IMR-90 (cell line): ENCODE results near the gene SKIC8. TPM values are rescaled to one million over a fixed set of nuclear protein-coding genes. Genes with fewer than 3 reads are reported as not detected.

Source experiments
- ATAC-seq: fragments of 200-7000 bp; cut with Tn5 transposase; 2 replicates; pipeline ENCODE4 v1.9.1; 2020; ENCODE audit warnings: low read depth, mild to moderate bottlenecking, moderate library complexity
- BruUV-seq: library from RNA; stranded (reverse); fragments of 400-500 nt; replicated peaks from 2 replicates; lab custom pipeline; 2021; lab: Mats Ljungman, UMichigan
- CTCF ChIA-PET: fragments of 300-600 bp; formaldehyde crosslinking; extraction: SDS; loops from one replicate; lab custom pipeline; 2021; ENCODE audit warnings: antibody characterized with exemption; lab: Yijun Ruan, JAX
- POLR2A ChIA-PET: fragments of 300-600 bp; sonication (Branson Sonifier 250); formaldehyde crosslinking; loops from one replicate; lab custom pipeline; 2022; ENCODE audit warnings: antibody characterized with exemption; ENCODE audit not compliant: unreplicated experiment; lab: Charles Lee
- DNase-seq: peaks from one replicate; pipeline ENCODE4 v3.0.0; 2013
- H2AFZ ChIP-seq: replicated peaks from 2 replicates; pipeline ENCODE3; 2013; ENCODE audit warnings: low read length, mild to moderate bottlenecking; ENCODE audit not compliant: poor library complexity
- H2AK5ac ChIP-seq: 2 replicates; pipeline ENCODE4 v1.6.1; 2013; ENCODE audit warnings: low read depth, low read length, inconsistent platforms
- H2AK9ac ChIP-seq: replicated peaks from 2 replicates; pipeline ENCODE3; 2013; ENCODE audit warnings: mild to moderate bottlenecking, low read depth, low read length, moderate library complexity; ENCODE audit not compliant: poor library complexity
- H2BK120ac ChIP-seq: 2 replicates; pipeline ENCODE4 v1.6.1; 2013; ENCODE audit warnings: low read depth, low read length, inconsistent platforms
- H2BK15ac ChIP-seq: 3 replicates; pipeline ENCODE4 v1.6.1; 2013; ENCODE audit warnings: low read depth, low read length, inconsistent platforms
- H2BK20ac ChIP-seq: 2 replicates; pipeline ENCODE4 v1.6.1; 2013; ENCODE audit warnings: low read depth, mild to moderate bottlenecking, inconsistent platforms, low read length, moderate library complexity
- H2BK5ac ChIP-seq: 2 replicates; pipeline ENCODE4 v1.6.1; 2013; ENCODE audit warnings: mild to moderate bottlenecking, low read depth, low read length, inconsistent platforms; ENCODE audit not compliant: poor library complexity, severe bottlenecking
- H3K14ac ChIP-seq: replicated peaks from 2 replicates; pipeline ENCODE4 v1.6.1; 2013; ENCODE audit warnings: low read depth, low read length, inconsistent platforms
- H3K18ac ChIP-seq: 2 replicates; pipeline ENCODE4 v1.6.1; 2013; ENCODE audit warnings: low read depth, low read length, control low read depth
- H3K23ac ChIP-seq: 2 replicates; pipeline ENCODE4 v1.6.1; 2013; ENCODE audit warnings: low read depth, low read length, inconsistent platforms
- H3K27ac ChIP-seq: 2 replicates; pipeline ENCODE4 v1.5.1; 2013; ENCODE audit warnings: mild to moderate bottlenecking, control low read depth, low read length; ENCODE audit not compliant: insufficient read depth
- H3K27me3 ChIP-seq: 2 replicates; pipeline ENCODE4 v1.6.1; 2013; ENCODE audit warnings: low read length; ENCODE audit not compliant: control insufficient read depth, insufficient read depth
- H3K36me3 ChIP-seq: 2 replicates; pipeline ENCODE4 v1.6.1; 2013; ENCODE audit warnings: low read length, mixed read lengths; ENCODE audit not compliant: control insufficient read depth, insufficient read depth
- H3K4ac ChIP-seq: 2 replicates; pipeline ENCODE4 v1.6.1; 2013; ENCODE audit warnings: low read depth, low read length, inconsistent platforms
- H3K4me1 ChIP-seq: 2 replicates; pipeline ENCODE4 v1.6.1; 2013; ENCODE audit warnings: low read length, mixed read lengths; ENCODE audit not compliant: control insufficient read depth, insufficient read depth
- H3K4me2 ChIP-seq: 2 replicates; pipeline ENCODE4 v1.6.1; 2013; ENCODE audit warnings: low read depth, mild to moderate bottlenecking, control low read depth, low read length, moderate library complexity
- H3K4me3 ChIP-seq: 2 replicates; pipeline ENCODE4 v1.5.1; 2013; ENCODE audit warnings: low read depth, mild to moderate bottlenecking, control low read depth, low read length, moderate library complexity; ENCODE audit not compliant: insufficient read depth
- H3K56ac ChIP-seq: 2 replicates; pipeline ENCODE4 v1.6.1; 2013; ENCODE audit warnings: low read length, inconsistent platforms; ENCODE audit not compliant: insufficient read depth; ENCODE audit errors: extremely low read depth
- H3K79me1 ChIP-seq, 2 experiments: 2 replicates each; pipeline ENCODE4 v1.6.1; 2013; ENCODE audit warnings: low read length in 2 of 2, inconsistent platforms in 1 of 2, low read depth in 1 of 2
- H3K9ac ChIP-seq: 2 replicates; pipeline ENCODE4 v1.6.1; 2013; ENCODE audit warnings: low read depth, low read length, control low read depth
- H3K9me1 ChIP-seq: 2 replicates; pipeline ENCODE4 v1.6.1; 2013; ENCODE audit warnings: low read length, inconsistent platforms; ENCODE audit not compliant: insufficient read depth
- H3K9me3 ChIP-seq: 2 replicates; pipeline ENCODE4 v1.6.1; 2013; ENCODE audit warnings: low read length; ENCODE audit not compliant: control insufficient read depth, insufficient read depth
- H4K20me1 ChIP-seq: 2 replicates; pipeline ENCODE4 v1.6.1; 2013; ENCODE audit warnings: low read length, inconsistent platforms; ENCODE audit not compliant: insufficient read depth
- H4K5ac ChIP-seq: 2 replicates; pipeline ENCODE4 v1.6.1; 2013; ENCODE audit warnings: mild to moderate bottlenecking, low read depth, low read length, control low read depth
- H4K8ac ChIP-seq, 2 experiments: 2 replicates each; pipeline ENCODE4 v1.6.1; 2013; ENCODE audit warnings: low read depth in 2 of 2, low read length in 2 of 2, control low read depth in 1 of 2, inconsistent platforms in 1 of 2
- H4K91ac ChIP-seq: 2 replicates; pipeline ENCODE4 v1.6.1; 2013; ENCODE audit warnings: low read depth, low read length, inconsistent platforms; ENCODE audit not compliant: insufficient read depth
- CEBPB ChIP-seq: IDR thresholded peaks from 2 replicates; pipeline ENCODE4 v1.6.1; 2012; ENCODE audit warnings: low read depth, low read length, improper control_type of control experiment
- CHD1 ChIP-seq: IDR thresholded peaks from 2 replicates; pipeline ENCODE4 v1.6.1; 2012; ENCODE audit warnings: low read depth, low read length, improper control_type of control experiment
- MAFK ChIP-seq: IDR thresholded peaks from 2 replicates; pipeline ENCODE4 v1.6.1; 2012; ENCODE audit warnings: low read depth, low read length, improper control_type of control experiment
- MAZ ChIP-seq: IDR thresholded peaks from 2 replicates; pipeline ENCODE4 v1.6.1; 2012; ENCODE audit warnings: low read depth, mild to moderate bottlenecking, low read length, improper control_type of control experiment, moderate library complexity, borderline replicate concordance
- RAD21 ChIP-seq: IDR thresholded peaks from 2 replicates; pipeline ENCODE4 v1.6.1; 2012; ENCODE audit warnings: low read length, improper control_type of control experiment
- RCOR1 ChIP-seq: IDR thresholded peaks from 2 replicates; pipeline ENCODE4 v1.6.1; 2012; ENCODE audit warnings: mild to moderate bottlenecking, low read length, improper control_type of control experiment; ENCODE audit not compliant: insufficient replicate concordance
- SMC3 ChIP-seq: fragments of 150-350 bp; IDR thresholded peaks from 2 replicates; pipeline ENCODE4 v1.6.1; 2016; ENCODE audit warnings: low read depth, mild to moderate bottlenecking, antibody characterized with exemption, low read length, moderate library complexity
- USF2 ChIP-seq: fragments of 150-350 bp; IDR thresholded peaks from 2 replicates; pipeline ENCODE4 v1.6.1; 2017; ENCODE audit warnings: mild to moderate bottlenecking, antibody characterized with exemption, low read length, low read depth
- WGBS, 2 experiments: methylation state at CpG; one replicate each; pipeline versions ENCODE4 v1.1.5 to v1.1.7; 2013; ENCODE audit warnings: missing lambda C conversion rate in 2 of 2; ENCODE audit not compliant: insufficient read length in 1 of 2; ENCODE audit errors: extremely low coverage in 2 of 2; 5-methylcytosine and 5-hydroxymethylcytosine counted together
- dilution Hi-C: fragments of 300-500 bp; cut with HindIII; formaldehyde crosslinking; loops from one replicate; pipeline ENCODE4 v1.14.3; 2018; ENCODE audit warnings: low sequenced_read_pairs; ENCODE audit not compliant: unreplicated experiment
- in situ Hi-C: fragments of 300-500 bp; cut with MboI; formaldehyde crosslinking; loops from 3 replicates; pipeline ENCODE4 v1.14.3; 2019; ENCODE audit warnings: low sequenced_read_pairs, inconsistent platforms, mixed read lengths
- intact Hi-C: fragments of 100-400 bp; cut with micrococcal nuclease; formaldehyde crosslinking; loops from 2 replicates; pipeline ENCODE4 v1.10.0; 2022
- polyA plus RNA-seq, 3 experiments: library from polyadenylated mRNA; depleted of rRNA; stranded (reverse); fragments of >200 nt; gene quantifications; 2 replicates each; pipeline ENCODE4 v1.2.3, GENCODE V29; 2012; ENCODE audit warnings: low replicate concordance in 1 of 3
- total RNA-seq: library from RNA; depleted of rRNA; stranded (reverse); fragments of >200 nt; gene quantifications from 2 replicates; pipeline ENCODE4 v1.2.3, GENCODE V29; 2012
- TF ChIP-seq, protein P1 (sequence below): fragments of 150-350 bp; IDR thresholded peaks from 2 replicates; pipeline ENCODE4 v1.6.1; 2016; ENCODE audit warnings: low read depth, mild to moderate bottlenecking, low read length, moderate library complexity, borderline replicate concordance
- TF ChIP-seq, protein P2 (sequence below): conservative IDR thresholded peaks from 2 replicates; pipeline ENCODE4 v1.5.1; 2012; ENCODE audit warnings: mild to moderate bottlenecking, low read depth, low read length, improper control_type of control experiment

Gene SKIC8
- total and polyA plus RNA-seq, 2 of the 4 experiments (the other 2 are of a cell fraction) = 72.2 to 124 TPM

DNA sequence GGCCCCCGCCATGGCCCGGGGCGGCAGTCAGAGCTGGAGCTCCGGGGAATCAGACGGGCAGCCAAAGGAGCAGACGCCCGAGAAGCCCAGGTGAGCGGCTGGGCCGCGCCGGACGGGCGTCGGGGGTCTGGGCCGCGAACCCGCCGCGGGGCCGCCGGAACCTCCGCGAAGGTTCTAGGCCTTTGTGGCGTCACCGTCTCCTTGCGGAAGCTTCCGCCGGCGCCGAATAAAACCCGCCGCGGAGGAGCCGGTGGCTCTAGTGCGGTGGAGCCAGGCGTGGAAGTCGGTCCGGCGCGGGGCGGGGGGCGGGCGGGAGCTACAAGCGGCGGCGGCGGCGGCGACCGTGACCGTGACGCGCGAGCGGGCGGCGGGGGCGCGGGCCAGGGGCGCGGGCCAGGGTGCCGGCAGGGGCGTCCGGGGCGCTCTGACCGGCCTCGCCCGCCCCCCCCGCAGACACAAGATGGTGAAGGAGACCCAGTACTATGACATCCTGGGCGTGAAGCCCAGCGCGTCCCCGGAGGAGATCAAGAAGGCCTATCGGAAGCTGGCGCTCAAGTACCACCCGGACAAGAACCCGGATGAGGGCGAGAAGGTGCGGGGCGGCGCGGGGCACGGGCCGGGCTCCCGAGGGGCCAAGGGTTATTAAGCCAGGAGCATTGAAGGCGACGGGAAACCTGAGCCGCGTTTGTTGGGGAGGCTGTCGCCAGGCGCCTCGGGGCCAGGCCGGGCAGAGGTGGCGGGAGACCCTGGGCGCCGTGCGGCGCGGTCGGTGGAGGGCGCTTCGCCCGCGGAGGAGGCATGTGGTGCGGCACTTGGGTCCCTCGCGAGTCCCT is 34.9 kb downstream of the SKIC8 start, which contains the start of gene DNAJA4:
Gene DNAJA4, plus strand, starts transcription at position 259 of the 833 bp plus-strand sequence. Its CDS starts 202 bp downstream, at position 461.
- Histone ChIP-seq H2BK120ac (no peak within 1 kb of the TSS), H4K5ac (no peak within 1 kb of the TSS), H2BK15ac (no peak within 1 kb of the TSS), H3K4ac (no peak within 1 kb of the TSS), H3K4me2 (no peak within 1 kb of the TSS; the same call in 1 of the 2 replicates), H4K20me1 (no peaks in the 10 kb centered on the region), H4K91ac (no peak within 1 kb of the TSS; the same call in 1 of the 2 replicates), H2BK20ac (no peak within 1 kb of the TSS), H3K18ac (no peak within 1 kb of the TSS; the same call in 1 of the 2 replicates), H3K36me3 (no peaks in the 10 kb centered on the region), H3K9me3 (no peaks in the 10 kb centered on the region), H2BK5ac (no peak within 1 kb of the TSS), H3K9me1 (0 out of 2 replicates have a peak, but pooled peaks cover 3% of the 10 kb centered on the region), H3K14ac (no peak within 1 kb of the TSS), H3K4me1 (peaks cover 10% of the 10 kb centered on the region), H3K27ac (no peak within 1 kb of the TSS), H4K8ac (no peak within 1 kb of the TSS), H3K79me1 (no peaks in the 10 kb centered on the region), H3K27me3 (peaks cover 12% of the 10 kb centered on the region; the same call in 1 of the 2 replicates), H3K23ac (no peak within 1 kb of the TSS), H2AK9ac (no peak within 1 kb of the TSS), H3K9ac (peak within 1 kb of the TSS; percentile 21; the same call in 1 of the 2 replicates), H2AK5ac (no peak within 1 kb of the TSS), H3K4me3 (peak within 1 kb of the TSS; percentile 28; the same call in 1 of the 2 replicates), H2AFZ (peak within 1 kb of the TSS; percentile 74), H3K56ac (no peak within 1 kb of the TSS)
- no TSS peak for BruUV-seq
- DNase-seq = no peak
- dilution Hi-C loops (no loop called here), in situ Hi-C loops (no loop called here), intact Hi-C loops (no loop called here)
- ChIA-PET POLR2A (no interaction called here), CTCF (no interaction called here)
- 16% methylated on average over 37 of the region's 107 CpGs; no CpG with 5 or more reads in 1 of the 2 experiments for WGBS, 2 experiments
- peak; percentile 43 for ATAC-seq
- TF ChIP-seq, protein P1, sequence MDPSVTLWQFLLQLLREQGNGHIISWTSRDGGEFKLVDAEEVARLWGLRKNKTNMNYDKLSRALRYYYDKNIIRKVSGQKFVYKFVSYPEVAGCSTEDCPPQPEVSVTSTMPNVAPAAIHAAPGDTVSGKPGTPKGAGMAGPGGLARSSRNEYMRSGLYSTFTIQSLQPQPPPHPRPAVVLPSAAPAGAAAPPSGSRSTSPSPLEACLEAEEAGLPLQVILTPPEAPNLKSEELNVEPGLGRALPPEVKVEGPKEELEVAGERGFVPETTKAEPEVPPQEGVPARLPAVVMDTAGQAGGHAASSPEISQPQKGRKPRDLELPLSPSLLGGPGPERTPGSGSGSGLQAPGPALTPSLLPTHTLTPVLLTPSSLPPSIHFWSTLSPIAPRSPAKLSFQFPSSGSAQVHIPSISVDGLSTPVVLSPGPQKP = no peak
- TF ChIP-seq, protein P2, sequence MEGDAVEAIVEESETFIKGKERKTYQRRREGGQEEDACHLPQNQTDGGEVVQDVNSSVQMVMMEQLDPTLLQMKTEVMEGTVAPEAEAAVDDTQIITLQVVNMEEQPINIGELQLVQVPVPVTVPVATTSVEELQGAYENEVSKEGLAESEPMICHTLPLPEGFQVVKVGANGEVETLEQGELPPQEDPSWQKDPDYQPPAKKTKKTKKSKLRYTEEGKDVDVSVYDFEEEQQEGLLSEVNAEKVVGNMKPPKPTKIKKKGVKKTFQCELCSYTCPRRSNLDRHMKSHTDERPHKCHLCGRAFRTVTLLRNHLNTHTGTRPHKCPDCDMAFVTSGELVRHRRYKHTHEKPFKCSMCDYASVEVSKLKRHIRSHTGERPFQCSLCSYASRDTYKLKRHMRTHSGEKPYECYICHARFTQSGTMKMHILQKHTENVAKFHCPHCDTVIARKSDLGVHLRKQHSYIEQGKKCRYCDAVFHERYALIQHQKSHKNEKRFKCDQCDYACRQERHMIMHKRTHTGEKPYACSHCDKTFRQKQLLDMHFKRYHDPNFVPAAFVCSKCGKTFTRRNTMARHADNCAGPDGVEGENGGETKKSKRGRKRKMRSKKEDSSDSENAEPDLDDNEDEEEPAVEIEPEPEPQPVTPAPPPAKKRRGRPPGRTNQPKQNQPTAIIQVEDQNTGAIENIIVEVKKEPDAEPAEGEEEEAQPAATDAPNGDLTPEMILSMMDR = no peak
- no peak for TF ChIP-seq USF2
- TF ChIP-seq CHD1 = no peak
- TF ChIP-seq SMC3 = no peak
- no peak for TF ChIP-seq CEBPB
- no peak for TF ChIP-seq RCOR1
- no peak for TF ChIP-seq MAZ
- TF ChIP-seq MAFK = no peak
- TF ChIP-seq RAD21 = no peak
